Keratinocyte (primary cell): ENCODE results near the gene SLC6A17. TPM values are rescaled to one million over a fixed set of nuclear protein-coding genes. Genes with fewer than 3 reads are reported as not detected.

Source experiments
- DNase-seq: peaks from one replicate; pipeline ENCODE4 v3.0.0-alpha.2; 2011; ENCODE audit warnings: low read depth, missing footprints, low spot score
- FAIRE-seq: peaks from 2 replicates; lab custom pipeline; 2011; peaks lifted over from hg19 to GRCh38; lab: Jason Lieb, UNC
- H2AFZ ChIP-seq: 2 replicates; pipeline ENCODE4 v1.6.0; 2012; ENCODE audit warnings: low read length, control low read depth, inconsistent platforms; ENCODE audit not compliant: control insufficient read depth
- H3K27ac ChIP-seq: 2 replicates; pipeline ENCODE4 v1.5.1; 2011; ENCODE audit warnings: low read length; ENCODE audit not compliant: control insufficient read depth, insufficient read depth
- H3K27me3 ChIP-seq: 3 replicates; pipeline ENCODE4 v1.6.0; 2011; ENCODE audit warnings: low read length; ENCODE audit not compliant: control insufficient read depth, insufficient read depth; ENCODE audit errors: extremely low read depth
- H3K36me3 ChIP-seq, 2 experiments: 2 replicates in 1 of 2; 3 replicates in 1 of 2; pipeline ENCODE4 v1.5.1; 2011; ENCODE audit warnings: low read length in 2 of 2, mild to moderate bottlenecking in 1 of 2; ENCODE audit not compliant: control insufficient read depth in 2 of 2, insufficient read depth in 2 of 2; ENCODE audit errors: extremely low read depth in 1 of 2
- H3K4me1 ChIP-seq: 3 replicates; pipeline ENCODE4 v1.5.1; 2011; ENCODE audit warnings: low read length; ENCODE audit not compliant: control insufficient read depth, insufficient read depth; ENCODE audit errors: extremely low read depth
- H3K4me2 ChIP-seq: 3 replicates; pipeline ENCODE4 v1.6.0; 2011; ENCODE audit warnings: low read depth, low read length; ENCODE audit not compliant: control insufficient read depth, insufficient read depth; ENCODE audit errors: extremely low read depth
- H3K4me3 ChIP-seq, 3 experiments: fragments of 200-600 bp in 1 of 3; sonication (generic) in 1 of 3; 2 replicates in 2 of 3; 3 replicates in 1 of 3; pipeline ENCODE4 v1.5.1; 2011 to 2016; ENCODE audit warnings: low read length in 3 of 3, mild to moderate bottlenecking in 3 of 3, control low read depth in 2 of 3, inconsistent platforms in 1 of 3, low read depth in 1 of 3, mixed read lengths in 1 of 3, mixed run types in 1 of 3, moderate library complexity in 1 of 3; ENCODE audit not compliant: control insufficient read depth in 2 of 3, insufficient read depth in 2 of 3; ENCODE audit errors: extremely low read depth in 1 of 3
- H3K79me2 ChIP-seq: 2 replicates; pipeline ENCODE4 v1.6.0; 2012; ENCODE audit warnings: low read length; ENCODE audit not compliant: control insufficient read depth, insufficient read depth
- H3K9ac ChIP-seq: 3 replicates; pipeline ENCODE4 v1.6.0; 2011; ENCODE audit warnings: low read length; ENCODE audit not compliant: control insufficient read depth, insufficient read depth; ENCODE audit errors: extremely low read depth
- H3K9me1 ChIP-seq: 3 replicates; pipeline ENCODE4 v1.6.0; 2011; ENCODE audit warnings: low read length; ENCODE audit not compliant: control insufficient read depth, insufficient read depth; ENCODE audit errors: extremely low read depth
- H3K9me3 ChIP-seq: 2 replicates; pipeline ENCODE4 v1.5.1; 2012; ENCODE audit warnings: low read depth, low read length; ENCODE audit not compliant: control insufficient read depth
- H4K20me1 ChIP-seq: 3 replicates; pipeline ENCODE4 v1.6.0; 2011; ENCODE audit warnings: low read length; ENCODE audit not compliant: control insufficient read depth, insufficient read depth; ENCODE audit errors: extremely low read depth
- CTCF ChIP-seq, 3 experiments: IDR thresholded peaks in 1 of 3; conservative IDR thresholded peaks in 1 of 3; optimal IDR thresholded peaks in 1 of 3; 2 replicates in 2 of 3; 3 replicates in 1 of 3; pipeline versions ENCODE3 to v1.5.1; 2011; ENCODE audit warnings: low read length in 3 of 3, mild to moderate bottlenecking in 3 of 3, moderate library complexity in 2 of 3, control low read depth in 1 of 3, inconsistent platforms in 1 of 3; ENCODE audit not compliant: insufficient read depth in 2 of 3; ENCODE audit errors: extremely low read depth in 1 of 3
- EZH2 ChIP-seq: IDR thresholded peaks from one replicate; pipeline ENCODE4 v1.6.1; 2012; ENCODE audit warnings: inconsistent platforms, mild to moderate bottlenecking, low read length, moderate library complexity
- dilution Hi-C: fragments of 300-500 bp; cut with MboI; formaldehyde crosslinking; loops from one replicate; pipeline ENCODE4 v1.7.0; 2020; ENCODE audit warnings: low sequenced_read_pairs; ENCODE audit not compliant: extremely low pct_ligation_motif_present
- polyA plus RNA-seq, 5 experiments: library from polyadenylated mRNA; depleted of rRNA in 3 of 5; stranded (reverse) in 3 of 5; stranded (forward) in 1 of 5; unstranded in 1 of 5; fragments of >200 nt; gene quantifications; 1 replicate in 1 of 5; 2 replicates in 3 of 5; 3 replicates in 1 of 5; pipeline versions ENCODE4 v1.2.1 to v1.2.3, GENCODE V29; 2011 to 2012; ENCODE audit warnings: missing spikeins in 2 of 5, low read depth in 1 of 5, low replicate concordance in 1 of 5

The SLC6A17 gene
- polyA plus RNA-seq, 1 donor (not counting 4 experiments of a cell fraction or from before 2014, with no cell fraction given) = 0.25 TPM

- dilution Hi-C loops = no loop called here
- no peak for DNase-seq
- no peak overlapping the region for H2AFZ ChIP-seq
These were observed 26.1 kb downstream of the SLC6A17 start for GRCh38 chr1:110176299-110176956.

GRCh38 chr1:110177775-110178174 lies 27.5 kb downstream of the SLC6A17 start:
- Histone ChIP-seq H3K4me2 (no peak overlapping the region), H3K27me3 (peaks cover 8% of the 10 kb centered on the region), H3K79me2 (no peaks in the 10 kb centered on the region), H3K4me3 (no peak overlapping the region), H3K27ac (no peak overlapping the region), H3K9ac (no peak overlapping the region), H2AFZ (no peak overlapping the region), H3K36me3 (no peaks in the 10 kb centered on the region), H4K20me1 (no peaks in the 10 kb centered on the region), H3K9me1 (no peaks in the 10 kb centered on the region), H3K9me3 (no peaks in the 10 kb centered on the region), H3K4me1 (no peaks in the 10 kb centered on the region)
- DNase-seq = no peak
- TF ChIP-seq CTCF (optimal IDR thresholded peaks at IDR 0.05 in 1 of 3, IDR thresholded peaks at IDR 0.05 in 1 of 3, conservative IDR thresholded peaks at IDR 0.05 in 1 of 3; ENCODE audit: extremely low read depth in 1 of 3, insufficient read depth in 2 of 3, low read length in 3 of 3) (no peak), EZH2 (no peak)
- dilution Hi-C loops = no loop called here
- FAIRE-seq = no peak

More at GRCh38 chr1:110176299-110176956, 26.1 kb downstream of the SLC6A17 start:
- Histone ChIP-seq H4K20me1 (no peaks in the 10 kb centered on the region), H3K4me3 (no peak overlapping the region), H3K4me1 (no peaks in the 10 kb centered on the region), H3K27me3 (peaks cover 3% of the 10 kb centered on the region), H3K9me3 (no peaks in the 10 kb centered on the region), H3K79me2 (no peaks in the 10 kb centered on the region), H3K36me3 (no peaks in the 10 kb centered on the region), H3K9ac (no peak overlapping the region), H3K9me1 (no peaks in the 10 kb centered on the region), H3K27ac (no peak overlapping the region), H3K4me2 (no peak overlapping the region)
- no peak for FAIRE-seq
- TF ChIP-seq CTCF (optimal IDR thresholded peaks at IDR 0.05 in 1 of 3, IDR thresholded peaks at IDR 0.05 in 1 of 3, conservative IDR thresholded peaks at IDR 0.05 in 1 of 3; ENCODE audit: extremely low read depth in 1 of 3, insufficient read depth in 2 of 3, low read length in 3 of 3) (no peak), EZH2 (no peak)
